ENCODE measurements around the gene IPP.

DNA sequence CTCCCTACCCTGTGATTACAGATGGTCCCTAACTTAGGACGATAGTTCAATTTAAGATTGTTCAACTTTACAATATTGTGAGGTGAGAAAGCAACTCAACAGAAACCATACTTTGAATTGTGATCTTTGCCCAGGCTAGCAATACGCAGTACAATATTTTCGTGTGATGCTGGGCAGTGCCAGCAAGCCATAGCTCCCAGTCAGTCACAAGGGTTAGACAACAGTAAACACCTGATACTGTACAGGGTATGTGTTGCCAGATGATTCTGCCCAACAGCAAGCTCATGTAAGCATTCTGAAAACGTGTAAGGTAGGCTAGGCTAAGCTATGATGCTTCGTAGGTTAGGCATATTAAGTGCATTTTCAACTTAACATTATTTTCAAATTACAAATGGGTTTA, 76.0 kb downstream of the IPP start:
- TF ChIP-seq, protein P1, sequence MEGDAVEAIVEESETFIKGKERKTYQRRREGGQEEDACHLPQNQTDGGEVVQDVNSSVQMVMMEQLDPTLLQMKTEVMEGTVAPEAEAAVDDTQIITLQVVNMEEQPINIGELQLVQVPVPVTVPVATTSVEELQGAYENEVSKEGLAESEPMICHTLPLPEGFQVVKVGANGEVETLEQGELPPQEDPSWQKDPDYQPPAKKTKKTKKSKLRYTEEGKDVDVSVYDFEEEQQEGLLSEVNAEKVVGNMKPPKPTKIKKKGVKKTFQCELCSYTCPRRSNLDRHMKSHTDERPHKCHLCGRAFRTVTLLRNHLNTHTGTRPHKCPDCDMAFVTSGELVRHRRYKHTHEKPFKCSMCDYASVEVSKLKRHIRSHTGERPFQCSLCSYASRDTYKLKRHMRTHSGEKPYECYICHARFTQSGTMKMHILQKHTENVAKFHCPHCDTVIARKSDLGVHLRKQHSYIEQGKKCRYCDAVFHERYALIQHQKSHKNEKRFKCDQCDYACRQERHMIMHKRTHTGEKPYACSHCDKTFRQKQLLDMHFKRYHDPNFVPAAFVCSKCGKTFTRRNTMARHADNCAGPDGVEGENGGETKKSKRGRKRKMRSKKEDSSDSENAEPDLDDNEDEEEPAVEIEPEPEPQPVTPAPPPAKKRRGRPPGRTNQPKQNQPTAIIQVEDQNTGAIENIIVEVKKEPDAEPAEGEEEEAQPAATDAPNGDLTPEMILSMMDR (IDR thresholded peaks at IDR 0.05), result no peak
- TF ChIP-seq POLR2A (IDR thresholded peaks at IDR 0.05), result no peak

Data from suprapubic skin (tissue), 3 donors.